Heart right ventricle (tissue), 16 donors: Measurements from ENCODE around the gene PI4K2A. TPM values are rescaled to one million over a fixed set of nuclear protein-coding genes. Genes with fewer than 3 reads are reported as not detected.
"Not testable (repeated sequence)": the region's sequence is repeated elsewhere in the genome, so short reads cannot be mapped to it uniquely, and the experiment has no call there.

Source experiments
- ATAC-seq, 8 donors: fragments of 200-7000 bp; cut with Tn5 transposase; one replicate each; pipeline ENCODE4 v1.9.1; 2020; ENCODE audit warnings: mild to moderate bottlenecking in 8 of 8, moderate library complexity in 8 of 8, moderate number of reproducible peaks in 1 of 8
- DNase-seq, 2 donors: peaks; one replicate each; pipeline ENCODE4 v3.0.0-alpha.2; 2020
- H3K27ac ChIP-seq, 10 donors: fragments of 200-600 bp; sonication (generic) in 2 of 10; one replicate each; pipeline versions ENCODE4 v1.5.0 to v1.8.0; 2020 to 2022; ENCODE audit warnings: mild to moderate bottlenecking in 3 of 10
- H3K27me3 ChIP-seq, 7 donors: fragments of 200-600 bp; one replicate each; pipeline ENCODE4 v1.8.0; 2021 to 2022; ENCODE audit warnings: mild to moderate bottlenecking in 2 of 7
- H3K36me3 ChIP-seq, 9 donors: fragments of 200-600 bp; sonication (generic) in 1 of 9; one replicate each; pipeline versions ENCODE4 v1.5.0 to v1.8.0; 2020 to 2022; ENCODE audit warnings: mild to moderate bottlenecking in 2 of 9
- H3K4me1 ChIP-seq, 9 donors: fragments of 200-600 bp; sonication (generic) in 1 of 9; one replicate each; pipeline versions ENCODE4 v1.5.0 to v1.8.0; 2020 to 2022; ENCODE audit warnings: mild to moderate bottlenecking in 4 of 9
- H3K4me3 ChIP-seq, 10 donors: fragments of 200-600 bp; sonication (generic) in 2 of 10; one replicate each; pipeline versions ENCODE4 v1.5.0 to v1.8.0; 2020 to 2022; ENCODE audit warnings: mild to moderate bottlenecking in 7 of 10, moderate library complexity in 2 of 10
- H3K9me3 ChIP-seq, 11 donors: fragments of 200-600 bp in 10 of 11; sonication (generic) in 2 of 11; one replicate each; pipeline versions ENCODE4 v1.5.0 to v1.8.0; 2013 to 2022; ENCODE audit warnings: mild to moderate bottlenecking in 2 of 11, control low read depth in 1 of 11, moderate library complexity in 1 of 11
- WGBS, 2 donors: extraction: QIAGEN DNeasy Blood & Tissue Kit; methylation state at CpG; one replicate each; pipeline ENCODE4 v1.1.7; 2013; ENCODE audit warnings: inconsistent platforms in 1 of 2; 5-methylcytosine and 5-hydroxymethylcytosine counted together
- intact Hi-C, 10 donors: fragments of 100-400 bp; cut with DNase I; formaldehyde crosslinking; loops; one replicate each; pipeline versions ENCODE4 v1.11.1 to v1.14.2; 2022
- polyA plus RNA-seq, 2 donors: library from polyadenylated mRNA; stranded (reverse); fragments of 200-250 nt; gene quantifications; one replicate each; pipeline ENCODE4 v1.2.3, GENCODE V29; 2013
- total RNA-seq, 10 donors: library from RNA; stranded (reverse); fragmentation: NEBNext Ultra II Directional in 3 of 10; extraction: Animal tissue kit (Norgen Biotek cat#: 25700) in 3 of 10; gene quantifications; one replicate each; pipeline versions ENCODE4 v1.2.1 to v1.2.4, GENCODE V29; 2021 to 2023
- TF ChIP-seq, protein P1 (sequence below), 9 donors: fragments of 200-600 bp; sonication (generic) in 2 of 9; IDR thresholded peaks; one replicate each; pipeline versions ENCODE4 v1.5.0 to v1.8.0; 2021 to 2022; ENCODE audit warnings: antibody characterized with exemption in 9 of 9, mild to moderate bottlenecking in 5 of 9, moderate library complexity in 1 of 9
- donor health status: Arrhythmogenic right ventricular cardiomyopathy.
- donor health status: ischemic (EF 13 %, LVEDD 7.1; RV severe dilation, severe dysfunction).
- donor health status: healthy with polysubstance abuse.
- donor health status: DM: no; HTN: yes; CAD: no.
- donor health status: DM: no; HTN: no; CAD: no.
- donor health status: ischemic (EF 25% LVEDD 6.9; RV normal size, moderate dysfunction).
- donor health status: ischemic (EF 25% LVEDD 5.7; RV mildly dilated, moderate dysfunction).
- donor health status: healthy.
- donor health status: DM: yes; HTN: yes; CAD: no.
- donor health status: Ischemic cardiomyopathy.
- donor health status: ischemic (EF 35%, LVEDD 5.7; RV mildly dilated, moderate dysfunction).
- donor health status: nonischemic (EF 11% LVEDD 7.7; RV severe dilation, severe dysfunction).
- donor health status: DM: yes; HTN: yes; CAD: no.
- donor health status: PGD.
- donor health status: ischemic (EF 29% LVEDD 5.4; RV normal size, mild dysfunction).
- donor health status: nonischemic (EF 23%, LVEDD 6.1; RV moderate dilation, normal function).

Gene PI4K2A
- total and polyA plus RNA-seq, 12 donors = 5.3 to 20.7 (median 14.2) TPM

DNA sequence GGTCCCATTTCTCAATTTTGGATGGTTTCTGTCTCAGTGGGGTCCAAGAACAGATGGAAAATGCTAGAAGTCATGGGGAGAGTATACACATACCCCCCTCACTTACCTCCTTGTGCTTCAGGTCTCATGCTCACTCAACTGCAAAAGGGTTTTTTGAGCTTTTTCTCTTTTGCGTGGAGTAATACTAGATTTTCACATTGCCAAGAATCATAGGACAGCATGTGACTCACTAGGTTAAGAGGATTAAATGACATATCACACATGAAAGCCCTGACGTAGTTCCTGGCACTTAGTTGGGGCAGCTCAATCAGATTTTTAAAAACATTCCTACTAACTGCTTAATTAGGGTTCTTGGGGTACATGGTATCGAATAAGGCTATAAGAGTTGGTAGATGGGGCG is 4.5 kb downstream of the PI4K2A start:
- H3K4me3 ChIP-seq = no peak overlapping the region
- H3K27ac ChIP-seq = no peak overlapping the region
- H3K9me3 ChIP-seq = no peaks in the 10 kb centered on the region
- ATAC-seq = no peak
- WGBS, 2 donors = 92 to 96% methylated on average over 4 of the region's 4 CpGs
- H3K4me1 ChIP-seq = peaks cover 0 to 58% (median 24%) of the 10 kb centered on the region in 9 donors
- H3K27me3 ChIP-seq = no peaks in the 10 kb centered on the region
- TF ChIP-seq, protein P1, sequence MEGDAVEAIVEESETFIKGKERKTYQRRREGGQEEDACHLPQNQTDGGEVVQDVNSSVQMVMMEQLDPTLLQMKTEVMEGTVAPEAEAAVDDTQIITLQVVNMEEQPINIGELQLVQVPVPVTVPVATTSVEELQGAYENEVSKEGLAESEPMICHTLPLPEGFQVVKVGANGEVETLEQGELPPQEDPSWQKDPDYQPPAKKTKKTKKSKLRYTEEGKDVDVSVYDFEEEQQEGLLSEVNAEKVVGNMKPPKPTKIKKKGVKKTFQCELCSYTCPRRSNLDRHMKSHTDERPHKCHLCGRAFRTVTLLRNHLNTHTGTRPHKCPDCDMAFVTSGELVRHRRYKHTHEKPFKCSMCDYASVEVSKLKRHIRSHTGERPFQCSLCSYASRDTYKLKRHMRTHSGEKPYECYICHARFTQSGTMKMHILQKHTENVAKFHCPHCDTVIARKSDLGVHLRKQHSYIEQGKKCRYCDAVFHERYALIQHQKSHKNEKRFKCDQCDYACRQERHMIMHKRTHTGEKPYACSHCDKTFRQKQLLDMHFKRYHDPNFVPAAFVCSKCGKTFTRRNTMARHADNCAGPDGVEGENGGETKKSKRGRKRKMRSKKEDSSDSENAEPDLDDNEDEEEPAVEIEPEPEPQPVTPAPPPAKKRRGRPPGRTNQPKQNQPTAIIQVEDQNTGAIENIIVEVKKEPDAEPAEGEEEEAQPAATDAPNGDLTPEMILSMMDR (IDR thresholded peaks at IDR 0.05) = no peak
- DNase-seq = no peak
- H3K36me3 ChIP-seq = peaks cover 0 to 42% (median 0%) of the 10 kb centered on the region in 9 donors
- intact Hi-C loops = no loop called here

DNA sequence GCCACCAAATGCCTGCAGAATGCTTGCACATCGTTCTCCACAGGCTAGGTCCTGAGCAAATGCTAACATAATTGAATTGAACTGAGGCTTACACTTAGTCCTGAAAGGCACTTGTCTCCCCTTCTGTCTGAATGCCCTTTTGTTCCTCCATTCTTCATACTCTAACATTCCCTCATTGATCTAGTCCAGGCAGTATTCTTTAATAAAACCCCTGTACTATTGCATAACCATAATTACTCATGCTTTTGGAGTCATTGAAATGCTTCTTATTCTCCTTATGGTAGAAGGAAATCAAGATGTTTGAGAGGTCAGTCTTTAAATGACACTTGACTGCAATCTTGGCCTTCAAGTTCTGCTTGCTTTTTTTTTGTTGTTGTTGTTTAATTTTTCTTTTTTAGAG is 7.1 kb downstream of the PI4K2A start:
- no peak for ATAC-seq
- H3K36me3 ChIP-seq = peaks cover 0 to 63% (median 9%) of the 10 kb centered on the region in 9 donors

DNA sequence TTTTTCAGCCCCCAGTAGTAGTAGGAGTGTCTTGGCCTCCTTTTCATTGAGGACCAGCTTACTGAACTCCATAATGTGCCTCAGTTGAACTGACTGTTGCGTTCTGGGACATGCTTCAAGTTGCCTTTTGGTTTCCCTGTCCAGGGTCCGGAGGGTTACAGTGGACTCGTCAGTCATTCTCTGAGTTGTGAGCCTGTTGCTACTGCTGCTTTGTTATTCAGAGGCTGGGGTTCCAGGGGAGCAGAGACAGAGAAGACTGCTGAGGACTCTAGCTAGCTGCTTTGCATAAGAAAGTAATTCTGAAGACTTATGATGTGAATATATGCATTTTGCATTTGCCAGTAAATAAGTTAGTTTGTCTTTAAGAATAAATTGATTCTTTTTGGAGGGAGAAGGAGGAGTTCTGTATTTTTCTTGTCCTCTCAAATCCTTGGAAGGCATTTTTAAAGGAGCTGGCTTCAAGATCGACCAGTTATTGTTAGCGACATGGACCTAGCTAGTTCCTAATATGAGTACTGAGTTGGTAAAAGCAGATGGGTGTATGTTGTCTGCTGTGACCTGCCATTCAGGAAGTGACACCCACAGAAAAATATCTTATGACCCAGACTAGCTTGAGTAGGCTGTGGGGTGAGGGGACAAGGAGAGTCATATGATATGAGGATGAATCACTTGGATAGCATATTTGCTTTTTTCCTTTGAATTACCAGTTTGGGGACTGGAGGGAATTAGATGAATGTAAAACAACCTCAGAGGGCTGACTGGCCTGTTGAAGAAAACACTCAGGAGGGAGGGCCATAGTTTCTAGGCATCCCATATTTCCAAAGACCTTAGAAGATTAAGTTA is 8.3 kb downstream of the PI4K2A start:
- H3K27me3 ChIP-seq = no peaks in the 10 kb centered on the region
- peaks cover 0 to 68% (median 20%) of the 10 kb centered on the region in 9 donors for H3K36me3 ChIP-seq
- intact Hi-C loops = no loop called here
- ATAC-seq (peak; percentile 67 to 91 (median 80)), DNase-seq (peak in 1 of 2 donors; percentile 26)
- H3K4me3 ChIP-seq = no peak overlapping the region
- TF ChIP-seq, protein P1 (IDR thresholded peaks at IDR 0.05) = no peak
- peaks cover 0 to 69% (median 11%) of the 10 kb centered on the region in 9 donors for H3K4me1 ChIP-seq
- peak overlapping the region in 7 of 10 donors; percentile 11 to 89 (median 47) for H3K27ac ChIP-seq
- no peaks in the 10 kb centered on the region for H3K9me3 ChIP-seq
- WGBS, 2 donors = 69 to 72% methylated on average over 5 of the region's 5 CpGs

More for the DNA sequence above, 7.1 kb downstream of the PI4K2A start:
- intact Hi-C loops = no loop called here
- peaks cover 0 to 66% (median 14%) of the 10 kb centered on the region in 9 donors for H3K4me1 ChIP-seq
- 77 to 91% methylated on average over 1 of the region's 1 CpG for WGBS, 2 donors
- TF ChIP-seq, protein P1 (IDR thresholded peaks at IDR 0.05) = no peak
- H3K4me3 ChIP-seq = no peak overlapping the region
- H3K9me3 ChIP-seq = no peaks in the 10 kb centered on the region
- H3K27me3 ChIP-seq = no peaks in the 10 kb centered on the region
- H3K27ac ChIP-seq = peak overlapping the region in 2 of 10 donors; percentile 18 to 89
- no peak for DNase-seq

DNA sequence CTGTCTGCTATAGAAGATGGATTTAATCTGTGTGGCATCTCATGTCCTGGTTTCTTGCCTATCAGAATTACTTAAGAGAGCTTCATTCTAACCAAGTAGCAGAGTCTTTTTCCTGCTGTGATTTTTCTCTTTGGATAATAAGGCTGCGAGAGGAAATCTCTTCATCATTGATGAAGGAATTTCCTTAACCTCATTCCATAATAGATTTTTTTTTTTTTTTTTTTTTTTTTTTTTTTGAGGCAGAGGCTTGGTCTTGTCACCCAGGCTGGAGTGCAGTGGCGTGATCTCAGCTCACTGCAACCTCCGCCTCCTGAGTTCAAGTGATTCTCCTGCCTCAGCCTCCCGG is 8.9 kb downstream of the PI4K2A start:
- DNase-seq, ATAC-seq, H3K4me3 ChIP-seq, H3K27me3 ChIP-seq, intact Hi-C loops, H3K9me3 ChIP-seq: not testable (repeated sequence)
- H3K4me1 ChIP-seq = peaks cover 0 to 73% (median 11%) of the 10 kb centered on the region in 9 donors
- WGBS, 2 donors = 90 to 93% methylated on average over 3 to 4 of the region's 4 CpGs
- H3K27ac ChIP-seq = peak overlapping the region in 6 of 10 donors; percentile 3 to 89 (median 54)
- H3K36me3 ChIP-seq = peaks cover 0 to 68% (median 24%) of the 10 kb centered on the region in 9 donors
